Fibroblast of skin of right biceps (primary cell): ENCODE measurements around the gene TBC1D20.

Source experiments
- DNase-seq: peaks from one replicate; pipeline ENCODE4 v3.0.0-alpha.2; 2013

Gene TBC1D20

DNA sequence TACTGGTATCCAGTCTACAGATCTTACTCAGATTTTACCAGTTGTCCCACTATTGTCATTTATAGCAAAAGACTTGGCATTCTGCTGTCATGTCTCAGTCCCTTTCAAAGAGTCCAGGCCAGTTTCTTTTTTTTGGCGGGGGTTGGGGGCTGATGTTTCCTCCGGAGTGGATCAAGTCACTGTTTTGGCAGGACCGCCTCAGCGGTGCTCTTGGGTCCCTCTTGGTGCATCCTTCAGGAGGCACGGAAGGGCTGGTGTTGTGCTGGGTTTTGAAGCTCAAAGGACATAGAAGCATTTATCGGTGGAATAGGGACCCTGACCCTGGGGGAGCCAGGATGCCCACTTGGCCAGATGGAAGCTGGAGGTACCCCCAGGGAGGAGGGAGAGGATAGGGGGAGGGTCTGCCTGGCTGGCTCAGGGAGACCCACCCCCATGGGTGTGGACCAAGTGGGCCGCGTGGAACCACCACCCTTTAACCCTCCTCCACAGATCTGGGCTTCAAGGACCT is 43.4 kb downstream of the TBC1D20 start:
- no peak for DNase-seq

DNA sequence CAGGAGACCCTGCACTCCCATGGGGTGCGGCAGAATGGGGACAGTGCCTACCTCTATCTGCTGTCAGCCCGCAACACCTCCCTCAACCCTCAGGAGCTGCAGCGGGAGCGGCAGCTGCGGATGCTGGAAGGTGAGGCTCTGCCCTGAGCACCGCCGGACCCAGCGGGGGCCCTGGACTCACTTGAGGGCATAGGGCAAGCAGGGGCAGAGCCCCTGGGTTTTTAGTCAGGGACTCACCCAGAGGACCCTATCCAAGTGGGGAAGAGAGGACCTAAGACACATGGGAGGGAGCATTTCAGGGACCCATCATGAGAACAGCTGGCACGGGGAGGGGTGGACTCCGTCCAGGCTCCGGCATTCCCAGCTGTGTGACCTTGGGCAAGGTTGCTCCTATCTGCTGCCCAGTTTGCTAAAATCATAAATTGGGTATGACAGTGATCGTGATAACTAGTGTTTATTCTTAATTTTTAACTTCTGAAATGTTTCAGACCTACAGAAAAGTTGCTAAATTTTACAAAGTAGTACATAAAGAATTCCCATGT is 44.5 kb downstream of the TBC1D20 start:
- DNase-seq = no peak

DNA sequence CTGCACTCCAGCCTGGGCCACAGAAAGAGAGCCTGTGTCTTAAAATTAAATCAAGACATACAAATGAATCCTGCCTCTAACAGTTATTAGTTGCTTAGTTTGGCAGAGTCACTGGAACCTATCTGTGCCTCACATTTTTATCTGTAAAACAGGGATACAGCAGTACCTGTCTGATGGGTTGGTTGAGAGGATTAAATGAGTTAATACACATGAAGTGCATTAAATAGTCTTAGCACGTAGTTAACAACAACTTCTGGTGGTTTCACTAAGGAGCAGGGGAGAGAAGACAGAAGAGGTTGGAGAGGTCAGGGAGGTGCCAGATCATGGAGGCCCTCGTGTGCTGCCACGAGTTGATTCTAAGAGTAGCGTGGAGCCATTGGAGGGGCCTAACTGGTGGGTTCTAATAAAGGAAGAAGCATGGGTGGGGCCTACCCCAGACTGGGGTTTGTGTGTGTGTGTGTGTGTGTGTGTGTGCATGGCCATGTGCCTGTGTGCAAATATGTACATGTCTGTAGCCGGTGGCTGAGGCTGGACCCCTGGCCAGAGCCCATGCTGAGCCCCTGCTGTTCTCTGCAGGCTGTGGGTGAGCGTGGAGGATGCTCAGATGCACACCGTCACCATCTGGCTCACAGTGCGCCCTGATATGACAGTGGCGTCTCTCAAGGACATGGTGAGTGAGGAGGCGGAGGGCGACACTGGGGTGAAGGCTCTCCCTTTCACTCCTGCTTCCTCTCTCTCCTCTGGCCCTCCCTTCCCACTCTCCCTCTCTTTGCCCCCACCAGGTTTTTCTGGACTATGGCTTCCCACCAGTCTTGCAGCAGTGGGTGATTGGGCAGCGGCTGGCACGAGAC is 45.2 kb downstream of the TBC1D20 start:
- DNase-seq = no peak

DNA sequence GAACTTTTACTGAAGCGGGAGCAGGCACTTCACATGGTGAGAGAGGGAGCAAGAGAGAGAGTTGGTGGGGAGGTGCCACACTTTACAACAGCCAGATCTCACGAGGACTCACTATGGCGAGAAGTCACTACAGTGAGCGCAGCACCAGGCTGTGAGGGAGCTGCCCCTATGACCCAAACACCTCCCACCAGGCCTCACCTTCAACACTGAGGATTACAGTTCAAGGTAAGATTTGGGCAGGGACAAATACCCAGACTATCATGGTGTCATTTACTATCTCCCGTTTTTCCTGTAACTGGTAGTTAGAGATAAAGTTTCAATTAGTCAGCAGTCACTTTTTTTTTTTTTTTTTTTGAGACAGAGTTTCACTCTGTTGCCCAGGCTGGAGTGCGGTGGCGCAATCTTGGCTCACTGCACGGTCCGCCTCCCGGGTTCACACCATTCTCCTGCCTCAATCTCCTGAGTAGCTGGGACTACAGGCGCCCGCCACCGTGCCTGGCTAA is 46.5 kb downstream of the TBC1D20 start:
- no peak for DNase-seq

DNA sequence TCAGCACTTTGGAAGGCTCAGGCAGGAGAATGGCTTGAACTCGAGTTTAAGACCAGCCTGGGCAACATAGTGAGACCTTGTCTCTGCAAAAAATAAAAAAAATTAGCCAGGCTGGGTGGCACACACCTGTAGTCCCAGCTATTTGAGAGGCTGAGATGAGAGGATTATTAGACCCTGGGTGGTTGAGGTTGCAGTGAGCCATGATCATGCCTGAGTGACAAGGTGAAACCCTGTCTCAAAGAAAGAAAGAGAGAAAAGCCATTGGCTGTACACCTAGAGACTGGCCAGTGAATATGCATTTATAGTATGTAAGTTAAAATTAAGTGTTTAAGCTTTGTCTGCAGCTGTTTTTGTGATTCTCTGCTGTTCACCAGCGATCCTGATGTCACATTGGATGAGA is 48.2 kb downstream of the TBC1D20 start:
- DNase-seq = no peak

DNA sequence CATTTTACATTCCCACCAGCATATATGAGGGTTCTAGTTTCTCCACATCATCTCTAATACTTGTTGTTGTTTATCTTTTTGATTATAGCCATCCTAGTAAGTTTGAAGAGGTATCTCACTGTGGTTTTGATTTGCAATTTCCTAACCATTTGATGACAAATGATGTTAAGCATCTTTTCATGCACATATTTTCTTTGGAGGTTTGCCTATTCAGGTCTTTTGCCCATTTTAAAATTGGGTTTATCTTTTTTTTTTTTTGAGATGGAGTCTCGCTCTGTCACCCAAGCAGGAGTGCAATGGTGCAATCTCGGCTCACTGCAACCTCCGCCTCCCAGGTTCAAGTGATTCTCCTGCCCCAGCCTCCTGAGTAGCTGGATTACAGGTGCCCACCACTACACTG is 50.3 kb downstream of the TBC1D20 start:
- no peak for DNase-seq

DNA sequence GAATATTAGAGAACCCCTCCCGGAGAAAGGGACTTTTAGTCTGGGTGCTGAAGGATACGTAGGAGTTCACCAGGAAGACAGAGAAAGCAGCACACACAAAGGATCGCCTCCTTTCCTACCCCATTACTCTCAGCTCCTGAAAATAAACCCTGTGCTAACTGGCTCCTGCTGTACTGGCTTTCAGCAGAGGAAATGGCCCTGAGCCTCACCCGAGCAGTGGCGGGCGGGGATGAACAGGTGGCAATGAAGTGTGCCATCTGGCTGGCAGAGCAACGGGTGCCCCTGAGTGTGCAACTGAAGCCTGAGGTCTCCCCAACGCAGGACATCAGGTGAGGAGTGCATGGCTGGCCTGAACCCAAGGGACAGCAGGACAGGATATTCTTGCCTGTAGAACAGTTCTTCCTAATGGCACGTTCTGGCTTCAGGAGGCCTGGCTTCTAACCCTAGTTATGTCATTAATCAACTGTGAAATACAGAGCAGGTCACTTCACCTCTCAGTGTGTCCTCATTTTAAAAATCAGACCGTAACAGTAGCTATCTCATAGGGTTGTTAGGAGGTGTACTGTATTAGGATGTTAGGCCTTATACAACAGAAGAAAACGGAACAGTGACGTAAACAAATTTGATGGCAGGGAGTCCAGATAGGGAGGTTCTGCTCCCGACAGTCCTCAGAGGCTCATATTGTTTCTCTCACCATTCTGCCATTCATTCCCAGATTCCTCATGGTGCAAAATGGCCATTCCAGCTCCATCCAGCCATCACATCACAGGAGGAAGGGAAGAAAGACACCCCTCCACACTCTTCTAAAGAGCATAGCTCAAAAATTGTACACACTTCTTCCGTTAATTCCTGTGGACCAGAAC is 52.4 kb downstream of the TBC1D20 start:
- no peak for DNase-seq

DNA sequence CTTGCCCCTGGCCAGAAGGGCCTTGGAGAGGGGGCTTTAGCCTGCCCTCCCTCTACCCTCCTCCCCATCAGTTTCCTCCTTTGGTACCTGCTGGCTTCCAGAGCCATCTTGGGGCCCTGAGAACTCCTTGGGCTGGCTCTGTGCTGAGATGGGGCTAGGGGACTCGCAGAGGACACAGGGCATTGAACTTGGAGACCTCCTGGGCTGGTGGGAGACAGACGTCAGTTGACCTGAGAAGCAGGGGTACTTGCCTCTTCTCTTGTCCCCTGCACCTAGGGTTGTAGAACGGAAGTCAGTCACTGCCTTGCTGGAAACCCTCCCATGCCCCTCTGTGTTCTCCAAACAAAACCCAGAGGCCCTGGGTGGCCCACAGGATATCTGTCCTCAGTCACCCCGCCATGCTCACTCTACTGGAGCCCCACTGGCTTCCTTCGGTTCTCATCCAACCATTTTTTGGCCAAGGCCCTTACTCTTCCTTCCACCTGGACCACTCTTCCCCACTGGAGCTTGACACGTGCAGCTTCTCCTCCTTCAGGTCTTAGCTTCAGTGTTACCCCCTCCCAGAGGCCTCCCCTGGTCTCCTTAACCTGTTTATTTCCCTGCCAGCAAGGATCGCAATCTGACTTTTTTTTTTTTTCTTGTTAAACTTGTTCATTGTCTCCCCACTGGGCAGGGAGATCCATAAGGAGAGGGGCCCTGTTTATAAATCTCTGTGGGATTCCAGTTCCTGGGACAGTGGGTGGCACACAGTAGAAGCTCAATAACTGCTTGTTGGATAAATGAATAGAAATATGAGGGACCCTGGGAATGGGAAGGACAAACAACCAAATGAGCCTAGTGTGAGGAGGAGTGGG is 53.3 kb downstream of the TBC1D20 start:
- no peak for DNase-seq

DNA sequence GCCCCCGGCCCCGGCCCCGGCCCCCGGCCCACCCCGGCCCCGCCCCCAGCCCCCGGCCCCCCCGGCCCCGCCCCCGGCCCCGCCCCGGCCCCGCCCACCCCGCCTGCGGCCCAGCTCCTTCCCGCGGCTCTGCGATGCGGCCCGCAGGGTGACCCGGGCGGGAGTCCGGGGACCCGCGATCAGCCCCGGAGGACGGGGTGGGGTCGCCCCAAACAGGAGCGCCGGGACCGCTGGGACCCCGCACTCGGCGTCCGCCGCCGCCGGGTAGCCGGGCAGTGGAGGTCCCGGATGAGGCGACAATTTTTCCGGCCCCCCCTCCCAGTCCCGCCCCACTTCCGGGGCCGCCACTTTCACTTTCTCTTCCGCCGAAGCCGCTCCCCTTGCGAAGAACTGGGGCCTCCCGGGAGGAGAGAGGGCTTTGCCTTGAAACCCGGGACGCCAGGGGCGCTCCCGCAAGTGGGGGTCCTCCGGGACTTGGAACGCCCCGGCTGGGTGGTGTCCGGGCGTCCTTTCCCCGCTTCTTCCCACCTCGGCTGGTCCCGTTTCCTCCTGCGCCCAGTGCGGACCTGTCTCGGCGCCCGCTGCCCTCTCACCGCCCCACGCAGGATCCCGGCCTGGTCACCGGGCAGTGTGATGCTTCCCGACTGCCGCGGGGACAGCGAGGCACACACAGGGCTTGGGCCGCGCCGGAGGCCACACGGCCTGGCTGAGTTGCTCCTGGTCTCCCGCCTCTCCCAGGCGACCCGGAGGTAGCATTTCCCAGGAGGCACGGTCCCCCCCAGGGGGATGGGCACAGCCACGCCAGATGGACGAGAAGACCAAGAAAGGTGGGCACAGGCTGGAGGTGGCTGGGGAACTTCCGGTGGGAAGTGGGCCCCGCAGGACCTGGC is 54.1 kb downstream of the TBC1D20 start, which contains the start of gene RBCK1:
TSS of gene RBCK1 (plus strand) at position 347 of the 890 bp plus-strand sequence. CDS start at position 806, 459 bp downstream.
- DNase-seq = peak; percentile 86

DNA sequence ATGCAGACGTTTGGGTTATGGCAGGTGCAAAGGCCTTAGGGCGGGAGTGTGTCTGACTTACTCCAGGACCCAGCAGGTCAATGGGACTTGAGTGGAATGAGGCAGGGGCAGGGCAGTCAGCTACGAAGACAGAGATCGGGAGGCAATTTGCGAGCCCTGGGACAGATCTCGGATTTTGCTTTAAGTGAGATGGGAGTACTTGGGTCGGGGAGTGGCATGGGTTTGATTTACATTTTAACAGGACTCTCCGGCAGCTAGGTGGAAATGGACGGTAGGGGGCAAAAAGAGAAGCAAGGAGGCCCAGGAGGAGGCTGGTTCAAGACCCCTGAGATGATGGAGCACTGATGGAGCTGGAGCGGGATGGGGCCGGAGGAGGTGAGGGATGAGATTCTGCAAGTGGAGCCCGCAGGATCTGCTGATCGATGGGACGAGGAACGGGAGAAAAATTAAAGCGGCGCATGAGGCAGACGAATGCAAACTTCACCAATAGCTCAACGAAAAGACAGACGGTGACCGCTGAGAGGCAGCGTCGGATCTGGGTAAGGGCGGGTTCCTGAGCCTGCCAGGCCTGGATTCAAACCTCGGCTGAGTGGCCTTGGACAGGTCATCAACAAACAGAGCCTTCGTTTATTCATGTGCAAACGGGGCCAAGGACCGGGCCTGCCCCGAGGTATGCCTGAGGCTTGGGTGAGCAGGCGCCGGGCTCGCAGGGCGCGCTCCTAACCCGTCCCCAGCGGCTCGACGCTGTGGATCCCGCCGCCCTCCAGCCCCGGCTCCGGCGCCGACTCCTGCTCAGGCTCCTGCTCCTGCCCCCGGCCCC is 55.0 kb downstream of the TBC1D20 start:
- DNase-seq = peak; percentile 82

DNA sequence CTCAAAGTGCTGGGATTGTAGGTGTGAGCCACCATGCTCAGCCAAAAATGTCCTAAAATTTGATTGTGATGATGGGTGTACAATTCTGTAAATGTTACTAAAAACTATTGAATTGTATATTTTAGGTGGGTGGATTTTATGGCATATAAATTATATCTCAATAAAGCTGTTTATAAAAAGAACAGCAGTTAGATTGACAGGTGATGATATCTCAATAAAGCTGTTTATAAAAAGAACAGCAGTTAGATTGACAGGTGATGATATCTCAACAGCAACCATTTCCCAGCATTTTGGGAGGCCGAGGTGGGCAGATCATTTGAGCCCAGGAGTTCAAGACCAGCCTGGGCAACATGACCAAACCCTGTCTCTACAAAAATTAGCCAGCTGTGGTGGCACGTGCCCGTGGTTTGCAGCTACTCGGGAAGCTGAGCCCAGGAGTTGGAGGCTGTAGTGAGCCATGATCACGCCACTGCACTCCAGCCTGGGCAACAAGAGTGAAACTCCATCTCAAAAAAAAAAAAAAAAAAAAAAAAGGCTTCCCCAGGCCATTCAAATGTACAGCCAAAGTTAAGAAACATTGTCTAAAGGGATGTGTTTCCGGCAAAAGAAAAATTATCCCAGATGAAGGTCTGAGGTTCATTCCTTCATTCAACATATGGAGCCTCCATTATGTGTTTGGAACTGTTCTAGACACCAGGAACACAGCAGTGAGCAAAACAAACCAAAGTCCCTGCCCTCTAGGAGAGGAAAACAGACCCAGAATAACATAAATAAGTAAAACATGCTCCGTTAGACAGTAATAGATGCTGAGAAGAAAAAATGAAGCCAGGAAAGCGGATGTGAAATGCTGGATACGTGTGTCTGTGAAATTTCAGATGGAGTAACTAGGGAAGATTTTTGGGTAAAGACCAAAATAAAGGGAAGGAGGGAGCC is 55.9 kb downstream of the TBC1D20 start:
- DNase-seq = no peak

DNA sequence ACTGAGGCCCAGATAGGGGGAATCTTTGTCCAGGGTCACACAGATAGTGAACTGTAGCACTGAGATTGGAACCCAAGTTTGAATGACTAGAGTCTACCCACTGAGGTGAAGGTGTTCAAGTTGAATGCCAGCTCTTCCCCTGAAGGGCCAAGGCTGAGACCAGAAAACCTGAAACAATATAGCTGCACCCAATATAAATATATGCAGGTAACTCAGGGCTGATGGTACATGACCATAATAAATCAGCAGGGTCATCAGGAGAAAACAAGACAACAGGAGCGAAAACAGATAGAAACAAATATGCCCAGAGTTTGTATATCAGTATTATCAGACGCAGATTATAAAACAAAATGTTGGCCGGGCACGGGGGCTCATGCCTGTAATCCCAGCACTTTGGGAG is 58.2 kb downstream of the TBC1D20 start:
- no peak for DNase-seq

DNA sequence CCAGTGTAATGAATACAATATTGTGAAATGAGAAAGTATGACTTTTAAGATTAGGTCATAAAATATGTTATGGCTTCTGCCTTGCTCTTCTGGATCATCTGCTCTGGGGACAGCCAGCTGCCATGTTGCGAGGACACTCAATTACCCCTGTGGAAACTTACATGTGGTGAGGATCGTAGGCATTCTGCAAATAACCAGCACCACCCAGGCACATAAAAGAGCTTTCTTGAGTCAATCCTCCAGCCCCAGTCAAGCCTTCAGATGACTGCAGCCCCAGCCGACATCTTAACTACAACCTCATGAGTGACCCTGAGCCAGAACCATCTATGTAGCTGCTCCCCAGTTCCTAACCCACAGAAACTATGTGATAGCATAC is 58.8 kb downstream of the TBC1D20 start:
- DNase-seq = no peak

DNA sequence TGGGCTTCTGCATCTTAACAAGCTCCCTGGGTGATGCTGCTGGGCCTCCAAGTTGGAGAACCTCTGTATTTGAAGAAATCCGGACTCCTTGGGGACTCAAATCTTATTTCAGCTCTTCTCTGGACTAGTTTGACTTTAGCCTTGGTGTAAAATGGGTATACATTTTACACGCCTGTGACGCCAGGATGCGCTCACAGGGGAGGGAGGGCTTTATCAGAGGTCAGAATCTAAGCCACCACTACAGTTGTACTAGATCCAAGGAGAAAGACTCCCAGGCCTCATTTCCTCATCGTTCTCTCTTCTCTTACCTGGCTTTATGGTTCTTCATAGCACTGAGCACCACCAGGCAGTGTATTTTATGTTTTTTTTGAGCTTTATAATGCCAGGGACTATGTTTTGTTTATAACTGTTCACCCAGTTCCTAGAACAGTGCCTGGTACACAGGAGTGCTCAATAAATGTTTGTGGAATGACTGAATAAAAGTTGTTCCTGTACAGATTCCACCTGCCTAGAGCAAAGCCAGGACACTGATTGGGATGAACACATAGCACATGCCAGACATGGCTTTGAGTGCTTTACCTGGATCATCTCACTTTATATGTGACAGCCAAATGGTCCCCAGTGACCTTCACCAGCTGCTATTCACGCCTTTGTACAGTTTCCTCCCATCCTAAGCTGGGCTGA is 59.3 kb downstream of the TBC1D20 start:
- DNase-seq = no peak

DNA sequence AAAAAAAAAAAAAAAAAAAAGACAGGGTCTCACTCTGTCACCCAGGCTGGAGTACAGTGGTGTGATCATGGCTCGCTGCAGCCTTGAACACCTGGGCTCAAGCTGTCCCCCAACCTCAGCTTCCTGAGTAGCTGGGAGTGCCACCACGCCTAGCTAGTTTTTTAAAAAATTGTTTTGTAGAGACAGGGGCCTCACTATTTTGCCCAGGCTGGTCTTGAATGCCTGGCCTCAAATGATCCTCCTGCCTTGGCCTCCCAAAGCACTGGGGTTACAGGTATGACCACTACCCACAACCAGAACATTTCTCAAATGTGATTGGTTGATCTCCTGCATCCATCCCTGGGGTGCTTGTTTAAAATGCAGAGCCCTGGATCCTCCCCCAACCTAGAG is 59.8 kb downstream of the TBC1D20 start:
- no peak for DNase-seq

DNA sequence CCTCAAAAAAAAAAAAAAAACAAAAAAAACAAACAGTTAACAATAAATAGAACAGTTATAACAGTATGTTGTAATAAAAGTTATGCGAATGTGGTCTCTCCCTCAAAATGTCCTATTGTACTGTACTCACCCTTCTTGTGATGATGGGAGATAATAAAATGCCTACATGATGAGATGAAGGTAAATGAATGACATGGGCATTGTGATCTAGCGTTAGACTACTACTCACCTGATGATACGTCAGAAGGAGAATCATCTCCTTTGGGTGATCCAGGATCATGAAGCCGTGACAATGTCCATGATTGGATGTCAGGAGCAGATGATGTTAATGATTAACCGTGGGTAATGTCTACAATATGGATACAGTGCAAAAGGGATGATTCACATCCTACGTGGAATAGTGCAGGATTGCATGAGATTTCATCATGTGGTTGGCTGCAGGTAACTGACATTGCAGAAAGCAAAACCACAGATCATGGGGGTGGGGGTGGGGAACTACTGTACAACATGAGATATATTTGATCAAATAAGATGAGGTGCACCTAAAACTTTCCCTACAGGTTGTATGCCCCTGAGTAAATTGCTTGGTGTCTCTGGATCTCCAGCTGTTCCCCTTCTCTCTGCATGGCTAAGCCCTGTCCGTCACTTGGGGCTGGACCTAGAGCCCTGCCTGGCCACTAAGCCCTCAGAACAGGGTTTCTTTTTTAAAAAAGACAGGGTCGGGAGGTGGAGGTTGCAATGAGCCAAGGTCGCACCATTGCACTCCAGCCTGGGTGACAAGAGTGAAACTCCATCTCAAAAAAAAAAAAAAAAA is 60.4 kb downstream of the TBC1D20 start:
- DNase-seq = peak; percentile 89

DNA sequence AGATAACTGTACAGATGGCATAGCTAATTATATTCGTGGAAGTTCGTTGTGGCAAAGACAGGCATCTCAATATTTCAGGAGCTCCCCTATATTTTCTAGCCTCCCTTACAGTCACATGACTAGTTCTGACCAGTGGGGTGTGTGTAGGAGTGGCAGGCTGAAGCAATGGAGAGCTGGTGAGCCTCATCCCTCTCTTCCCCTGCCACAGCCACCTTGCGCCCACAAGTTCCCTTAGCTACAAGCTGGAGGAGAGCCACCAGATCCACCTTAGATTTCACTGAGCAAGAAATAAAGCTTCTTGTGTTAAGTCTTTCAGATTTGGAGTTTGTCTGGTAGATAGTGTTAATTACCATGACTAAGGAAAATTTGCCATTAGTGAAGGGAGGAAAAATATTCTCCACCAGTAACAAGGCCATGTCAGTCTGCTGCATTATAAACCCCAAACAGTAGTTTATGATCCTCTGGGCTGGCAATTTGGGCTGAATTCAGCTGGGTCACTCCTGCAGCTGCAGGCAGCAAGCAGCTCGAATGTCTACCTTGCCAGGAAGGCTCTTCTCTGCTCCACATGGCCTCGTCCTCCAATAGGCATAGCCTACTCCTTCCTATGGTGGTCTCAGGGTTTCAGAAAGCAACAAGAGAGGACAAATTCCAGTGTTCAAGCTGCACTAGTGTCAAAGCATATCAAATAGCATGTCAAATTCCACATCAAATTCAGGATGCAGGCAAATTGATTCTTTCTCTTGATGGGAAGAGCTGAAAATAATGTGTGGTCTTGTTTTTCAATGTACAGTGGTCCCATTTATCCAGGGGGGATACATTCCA is 61.7 kb downstream of the TBC1D20 start:
- DNase-seq = no peak
